Measurements from ENCODE around the gene CORO7.

DNA sequence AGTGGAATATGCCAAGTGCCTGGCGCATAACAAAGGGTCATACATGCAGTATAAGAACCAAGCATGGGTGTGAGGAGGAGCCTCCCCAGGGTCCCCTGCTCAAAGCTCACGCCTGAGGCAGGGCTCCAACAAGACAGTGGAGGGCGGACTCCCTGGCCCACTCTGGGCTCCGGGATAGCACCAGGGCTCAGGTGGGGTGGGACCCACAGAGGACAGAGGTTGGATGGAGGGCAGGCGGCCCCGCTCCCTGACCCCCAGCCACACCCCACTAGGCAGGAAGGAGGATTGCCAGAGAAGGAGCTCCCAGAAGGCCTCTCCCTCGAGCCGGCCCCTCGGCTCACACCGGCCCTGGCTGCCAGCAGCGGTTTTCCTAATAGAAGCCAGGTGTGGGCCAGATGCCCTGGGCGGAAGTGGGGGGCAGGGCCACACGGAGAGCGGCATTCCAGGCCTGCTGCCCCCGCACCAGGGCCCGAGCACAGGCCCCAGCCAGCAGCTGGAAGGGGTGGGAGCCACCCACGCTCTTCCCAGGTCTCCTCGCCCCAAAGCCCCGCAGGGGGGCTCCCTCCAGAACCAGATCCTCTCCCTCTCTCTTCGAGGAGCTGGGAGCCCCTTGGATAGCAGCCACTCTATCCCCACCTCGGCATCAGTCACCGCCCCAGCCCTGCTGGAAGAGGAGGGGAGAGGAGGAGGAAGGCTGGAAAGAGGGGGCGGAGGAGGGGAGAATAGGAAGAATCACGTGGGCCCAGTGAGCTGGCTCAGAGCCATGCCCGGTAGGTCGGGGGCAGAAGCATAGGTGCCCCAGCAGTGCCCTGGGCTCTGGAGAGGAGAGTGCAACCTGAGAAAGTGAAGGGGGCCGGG lies 23.8 kb downstream of the CORO7 start:
- no peak for TF ChIP-seq POLR2A (IDR thresholded peaks at IDR 0.05; ENCODE audit: low read depth, low read length)
- no peak for TF ChIP-seq POLR2AphosphoS5 (IDR thresholded peaks at IDR 0.05; ENCODE audit: low read depth, low read length)
- no peak for TF ChIP-seq TAF1 (IDR thresholded peaks at IDR 0.05; ENCODE audit: low read depth, low read length)
